ENCODE measurements around the gene TTYH3.

GRCh38 chr7:2627258-2628129 is 4.3 kb upstream of the TTYH3 start:
- no peak for TF ChIP-seq GATA2 (IDR thresholded peaks at IDR 0.05; ENCODE audit: low read depth, low read length)
- no peak for TF ChIP-seq GATA3 (IDR thresholded peaks at IDR 0.05; ENCODE audit: low read depth, low read length)
